Natural killer cell treated with Interleukin-12 subunit alpha and Interleukin-12 subunit beta and Interleukin-15 and Interleukin-18, amount 100 ng/mL, for 72 hours (primary cell): ENCODE results near the gene ABCC9. TPM values are rescaled to one million over a fixed set of nuclear protein-coding genes. Genes with fewer than 3 reads are reported as not detected.

Experiments
- ATAC-seq, 2 donors: fragments of 150-1000 bp; cut with Tn5 transposase in 1 of 2; sonication (Bioruptor Pico), chemical (Tn5 transposase) in 1 of 2; 2 replicates each; pipeline ENCODE4 v1.10.0; 2021
- DNase-seq: peaks from one replicate; pipeline ENCODE4 v3.0.0; 2022; ENCODE audit warnings: low spot score
- H3K27ac Mint-ChIP-seq, 2 donors: 1 replicate in 1 of 2; 2 replicates in 1 of 2; pipeline ENCODE4 v1.8.0; 2022; ENCODE audit warnings: mixed read lengths in 2 of 2, mild to moderate bottlenecking in 1 of 2, moderate library complexity in 1 of 2
- H3K27me3 Mint-ChIP-seq, 2 donors: 1 replicate in 1 of 2; 2 replicates in 1 of 2; pipeline ENCODE4 v1.8.0; 2022; ENCODE audit warnings: mixed read lengths in 2 of 2
- H3K36me3 Mint-ChIP-seq: one replicate; pipeline ENCODE4 v1.8.0; 2022; ENCODE audit warnings: mixed read lengths
- H3K4me1 Mint-ChIP-seq, 2 donors: 1 replicate in 1 of 2; 2 replicates in 1 of 2; pipeline ENCODE4 v1.8.0; 2022; ENCODE audit warnings: low read depth in 2 of 2, mixed read lengths in 2 of 2, mild to moderate bottlenecking in 1 of 2
- H3K4me3 Mint-ChIP-seq: one replicate; pipeline ENCODE4 v1.8.0; 2022; ENCODE audit warnings: mixed read lengths
- H3K9me3 Mint-ChIP-seq: 2 replicates; pipeline ENCODE4 v1.8.0; 2022; ENCODE audit warnings: mixed read lengths
- total RNA-seq, 2 donors: library from RNA; stranded (reverse); gene quantifications; one replicate each; pipeline ENCODE4 v1.2.3, GENCODE V29; 2022

Gene ABCC9
- total RNA-seq, 2 donors from 2014 or later = not detected

- peaks cover 0 to 6% of the 10 kb centered on the region in 2 donors for H3K27me3 Mint-ChIP-seq
- ATAC-seq (no peak), DNase-seq (no peak)
- peaks cover 12% of the 10 kb centered on the region for H3K9me3 Mint-ChIP-seq
- no peak overlapping the region for H3K4me3 Mint-ChIP-seq
- H3K4me1 Mint-ChIP-seq = no peaks in the 10 kb centered on the region
- H3K27ac Mint-ChIP-seq = no peak overlapping the region
- no peaks in the 10 kb centered on the region for H3K36me3 Mint-ChIP-seq
These were observed 103.4 kb downstream of the ABCC9 start for GRCh38 chr12:21837847-21838246.

GRCh38 chr12:21831791-21832344, 109.4 kb downstream of the ABCC9 start:
- no peak for ATAC-seq
- Mint-ChIP-seq H3K27me3 (no peaks in the 10 kb centered on the region), H3K27ac (no peak overlapping the region), H3K9me3 (peaks cover 14% of the 10 kb centered on the region), H3K4me1 (no peaks in the 10 kb centered on the region), H3K4me3 (no peak overlapping the region), H3K36me3 (no peaks in the 10 kb centered on the region)
- no peak for DNase-seq

- no peaks in the 10 kb centered on the region for H3K27me3 Mint-ChIP-seq
- H3K36me3 Mint-ChIP-seq = no peaks in the 10 kb centered on the region
- H3K9me3 Mint-ChIP-seq = peaks cover 14% of the 10 kb centered on the region
- DNase-seq (no peak), ATAC-seq (no peak)
- H3K4me3 Mint-ChIP-seq = no peak overlapping the region
- no peak overlapping the region for H3K27ac Mint-ChIP-seq
- no peaks in the 10 kb centered on the region for H3K4me1 Mint-ChIP-seq
These were observed 112.4 kb downstream of the ABCC9 start for GRCh38 chr12:21828779-21829178.

GRCh38 chr12:21828136-21828775, 113.0 kb downstream of the ABCC9 start:
- Mint-ChIP-seq H3K9me3 (peaks cover 12% of the 10 kb centered on the region), H3K27ac (no peak overlapping the region), H3K4me3 (no peak overlapping the region), H3K4me1 (no peaks in the 10 kb centered on the region), H3K27me3 (no peaks in the 10 kb centered on the region), H3K36me3 (no peaks in the 10 kb centered on the region)
- ATAC-seq (no peak), DNase-seq (no peak)

GRCh38 chr12:21827083-21827482, 114.1 kb downstream of the ABCC9 start:
- no peaks in the 10 kb centered on the region for H3K27me3 Mint-ChIP-seq

GRCh38 chr12:21826618-21826910, 114.7 kb downstream of the ABCC9 start:
- ATAC-seq (no peak), DNase-seq (no peak)
- no peak overlapping the region for H3K4me3 Mint-ChIP-seq
- H3K27me3 Mint-ChIP-seq = no peaks in the 10 kb centered on the region
- H3K36me3 Mint-ChIP-seq = no peaks in the 10 kb centered on the region
- peaks cover 11% of the 10 kb centered on the region for H3K9me3 Mint-ChIP-seq
- no peak overlapping the region for H3K27ac Mint-ChIP-seq
- no peaks in the 10 kb centered on the region for H3K4me1 Mint-ChIP-seq

More at GRCh38 chr12:21827083-21827482, 114.1 kb downstream of the ABCC9 start:
- no peak for ATAC-seq
- no peak overlapping the region for H3K27ac Mint-ChIP-seq
- H3K36me3 Mint-ChIP-seq = no peaks in the 10 kb centered on the region
- H3K4me3 Mint-ChIP-seq = no peak overlapping the region
- no peaks in the 10 kb centered on the region for H3K4me1 Mint-ChIP-seq
- peaks cover 12% of the 10 kb centered on the region for H3K9me3 Mint-ChIP-seq
- DNase-seq = no peak

GRCh38 chr12:21825886-21826617, 115.2 kb downstream of the ABCC9 start:
- Mint-ChIP-seq H3K27me3 (no peaks in the 10 kb centered on the region), H3K27ac (no peak overlapping the region), H3K9me3 (peaks cover 7% of the 10 kb centered on the region), H3K4me3 (no peak overlapping the region), H3K36me3 (no peaks in the 10 kb centered on the region), H3K4me1 (no peaks in the 10 kb centered on the region)
- DNase-seq = no peak
- ATAC-seq = no peak

- no peak overlapping the region for H3K4me3 Mint-ChIP-seq
- no peak for DNase-seq
- no peak overlapping the region for H3K27ac Mint-ChIP-seq
- H3K9me3 Mint-ChIP-seq = peaks cover 7% of the 10 kb centered on the region
- H3K27me3 Mint-ChIP-seq = no peaks in the 10 kb centered on the region
- no peak for ATAC-seq
- no peaks in the 10 kb centered on the region for H3K36me3 Mint-ChIP-seq
- H3K4me1 Mint-ChIP-seq = no peaks in the 10 kb centered on the region
These were observed 117.6 kb downstream of the ABCC9 start for GRCh38 chr12:21823581-21823980.

GRCh38 chr12:21819678-21820077, 121.5 kb downstream of the ABCC9 start:
- no peaks in the 10 kb centered on the region for H3K4me1 Mint-ChIP-seq
- no peaks in the 10 kb centered on the region for H3K36me3 Mint-ChIP-seq
- ATAC-seq (no peak), DNase-seq (no peak)
- H3K27ac Mint-ChIP-seq = no peak overlapping the region
- H3K4me3 Mint-ChIP-seq = no peak overlapping the region
- no peaks in the 10 kb centered on the region for H3K27me3 Mint-ChIP-seq
- H3K9me3 Mint-ChIP-seq = peaks cover 10% of the 10 kb centered on the region

- H3K27me3 Mint-ChIP-seq = no peaks in the 10 kb centered on the region
- H3K9me3 Mint-ChIP-seq = peaks cover 9% of the 10 kb centered on the region
These were observed 122.0 kb downstream of the ABCC9 start for GRCh38 chr12:21819236-21819635.

GRCh38 chr12:21818627-21819026, 122.6 kb downstream of the ABCC9 start:
- Mint-ChIP-seq H3K9me3 (peaks cover 3% of the 10 kb centered on the region), H3K27ac (no peak overlapping the region), H3K36me3 (no peaks in the 10 kb centered on the region), H3K4me1 (no peaks in the 10 kb centered on the region), H3K27me3 (no peaks in the 10 kb centered on the region), H3K4me3 (no peak overlapping the region)
- no peak for DNase-seq
- no peak for ATAC-seq

More at GRCh38 chr12:21819236-21819635, 122.0 kb downstream of the ABCC9 start:
- Mint-ChIP-seq H3K4me3 (no peak overlapping the region), H3K27ac (no peak overlapping the region), H3K36me3 (no peaks in the 10 kb centered on the region), H3K4me1 (no peaks in the 10 kb centered on the region)
- ATAC-seq = no peak
- DNase-seq = no peak

- DNase-seq (no peak), ATAC-seq (no peak)
- no peaks in the 10 kb centered on the region for H3K27me3 Mint-ChIP-seq
- H3K36me3 Mint-ChIP-seq = no peaks in the 10 kb centered on the region
- H3K4me1 Mint-ChIP-seq = no peaks in the 10 kb centered on the region
- peaks cover 3% of the 10 kb centered on the region for H3K9me3 Mint-ChIP-seq
- H3K27ac Mint-ChIP-seq = no peak overlapping the region
- H3K4me3 Mint-ChIP-seq = no peak overlapping the region
These were observed 125.7 kb downstream of the ABCC9 start for GRCh38 chr12:21815306-21816062.

- H3K27me3 Mint-ChIP-seq = no peaks in the 10 kb centered on the region
- no peaks in the 10 kb centered on the region for H3K4me1 Mint-ChIP-seq
- H3K36me3 Mint-ChIP-seq = no peaks in the 10 kb centered on the region
- peaks cover 7% of the 10 kb centered on the region for H3K9me3 Mint-ChIP-seq
- no peak overlapping the region for H3K27ac Mint-ChIP-seq
- H3K4me3 Mint-ChIP-seq = no peak overlapping the region
- ATAC-seq (no peak), DNase-seq (no peak)
These were observed 126.4 kb downstream of the ABCC9 start for GRCh38 chr12:21814814-21815213.

GRCh38 chr12:21814327-21814726, 126.9 kb downstream of the ABCC9 start:
- no peaks in the 10 kb centered on the region for H3K4me1 Mint-ChIP-seq
- H3K27ac Mint-ChIP-seq = no peak overlapping the region
- no peak overlapping the region for H3K4me3 Mint-ChIP-seq
- H3K27me3 Mint-ChIP-seq = no peaks in the 10 kb centered on the region
- peaks cover 7% of the 10 kb centered on the region for H3K9me3 Mint-ChIP-seq
- ATAC-seq (no peak), DNase-seq (no peak)
- H3K36me3 Mint-ChIP-seq = no peaks in the 10 kb centered on the region
